ENCODE results near the gene ACSM6.
"Not testable (repeated sequence)": the region's sequence is repeated elsewhere in the genome, so short reads cannot be mapped to it uniquely, and the experiment has no call there.

DNA sequence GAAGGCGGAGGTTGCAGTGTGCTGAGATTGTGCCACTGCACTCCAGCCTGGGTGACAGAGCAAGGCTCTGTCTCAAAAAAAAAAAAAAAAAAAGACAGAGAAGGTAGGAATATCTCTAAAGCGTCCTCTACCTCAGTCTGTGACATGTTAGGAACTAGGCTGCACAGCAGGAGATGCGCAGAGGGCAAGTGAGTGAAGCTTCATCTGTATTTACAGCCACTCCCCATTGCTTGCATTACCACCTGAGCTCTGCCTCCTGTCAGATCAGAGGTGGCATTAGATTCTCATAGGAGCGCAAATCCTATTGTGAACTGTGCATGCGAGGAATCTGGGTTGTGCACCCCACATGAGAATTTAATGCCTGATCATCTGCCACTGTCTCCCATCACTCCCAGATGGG, 8.8 kb downstream of the ACSM6 start:
- TF ChIP-seq ZNF274 (IDR thresholded peaks at IDR 0.05; ENCODE audit: low read depth, low read length); YY1 (IDR thresholded peaks at IDR 0.05; ENCODE audit: insufficient read depth, insufficient read length); SUZ12 (IDR thresholded peaks at IDR 0.05; ENCODE audit: extremely low read depth, insufficient read depth, insufficient read length): not testable (repeated sequence)

Data from NT2/D1 (cell line).